NCI-H510A treated with DMSO at 0.1 percent for 48 hours (cell line): ENCODE measurements around the gene RIMBP3B.
"Not testable (repeated sequence)": the region's sequence is repeated elsewhere in the genome, so short reads cannot be mapped to it uniquely, and the experiment has no call there.

Source experiments
- DNase-seq: peaks from one replicate; lab custom pipeline; 2025; lab: John Stamatoyannopoulos, UW

Gene RIMBP3B

GRCh38 chr22:21417853-21418252 is 34.3 kb downstream of the RIMBP3B start:
- DNase-seq: not testable (repeated sequence)

- DNase-seq: not testable (repeated sequence)
Observed at GRCh38 chr22:21418974-21419638, 35.6 kb downstream of the RIMBP3B start.

GRCh38 chr22:21420180-21420763 is 36.7 kb downstream of the RIMBP3B start:
- not testable (repeated sequence) for DNase-seq

GRCh38 chr22:21424084-21424709 is 40.6 kb downstream of the RIMBP3B start:
- not testable (repeated sequence) for DNase-seq

- not testable (repeated sequence) for DNase-seq
Observed at GRCh38 chr22:21434378-21435233, 51.1 kb downstream of the RIMBP3B start.

- not testable (repeated sequence) for DNase-seq
Observed at GRCh38 chr22:21435998-21436810, 52.7 kb downstream of the RIMBP3B start.

- not testable (repeated sequence) for DNase-seq
Observed at GRCh38 chr22:21438013-21438412, 54.5 kb downstream of the RIMBP3B start.
